ENCODE measurements around the gene GALNT2.

- no peak for TF ChIP-seq ZNF274 (IDR thresholded peaks at IDR 0.05; ENCODE audit: low read depth, low read length)
- no peak for TF ChIP-seq YY1 (IDR thresholded peaks at IDR 0.05; ENCODE audit: insufficient read depth, insufficient read length)
- TF ChIP-seq SUZ12 (IDR thresholded peaks at IDR 0.05; ENCODE audit: extremely low read depth, insufficient read depth, insufficient read length) = no peak
Observed at GRCh38 chr1:230220907-230221306, 153.9 kb downstream of the GALNT2 start.
